Measurements from ENCODE around the gene RNF31.

RNF31 gene

DNA sequence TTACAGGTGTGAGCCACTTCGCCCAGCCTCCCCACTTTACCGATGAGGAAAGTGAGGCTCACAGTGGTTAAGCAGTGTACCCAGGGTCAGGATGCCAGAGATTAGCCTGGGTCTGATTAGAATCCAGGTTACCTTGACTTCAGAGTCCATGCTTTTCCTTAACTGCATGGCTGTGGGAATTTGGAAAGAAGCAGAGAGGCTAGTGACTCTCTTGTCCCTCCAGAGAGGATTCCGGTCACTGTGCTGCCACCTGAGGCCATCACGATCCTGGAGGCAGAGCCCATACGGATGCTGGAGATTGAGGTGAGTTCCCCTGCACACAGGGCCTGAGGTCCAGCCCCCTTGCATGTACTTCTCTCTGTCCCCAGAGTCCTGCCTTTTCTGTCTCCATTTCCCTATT, 29.3 kb downstream of the RNF31 start:
- H3K27ac ChIP-seq, result no peak overlapping the region

DNA sequence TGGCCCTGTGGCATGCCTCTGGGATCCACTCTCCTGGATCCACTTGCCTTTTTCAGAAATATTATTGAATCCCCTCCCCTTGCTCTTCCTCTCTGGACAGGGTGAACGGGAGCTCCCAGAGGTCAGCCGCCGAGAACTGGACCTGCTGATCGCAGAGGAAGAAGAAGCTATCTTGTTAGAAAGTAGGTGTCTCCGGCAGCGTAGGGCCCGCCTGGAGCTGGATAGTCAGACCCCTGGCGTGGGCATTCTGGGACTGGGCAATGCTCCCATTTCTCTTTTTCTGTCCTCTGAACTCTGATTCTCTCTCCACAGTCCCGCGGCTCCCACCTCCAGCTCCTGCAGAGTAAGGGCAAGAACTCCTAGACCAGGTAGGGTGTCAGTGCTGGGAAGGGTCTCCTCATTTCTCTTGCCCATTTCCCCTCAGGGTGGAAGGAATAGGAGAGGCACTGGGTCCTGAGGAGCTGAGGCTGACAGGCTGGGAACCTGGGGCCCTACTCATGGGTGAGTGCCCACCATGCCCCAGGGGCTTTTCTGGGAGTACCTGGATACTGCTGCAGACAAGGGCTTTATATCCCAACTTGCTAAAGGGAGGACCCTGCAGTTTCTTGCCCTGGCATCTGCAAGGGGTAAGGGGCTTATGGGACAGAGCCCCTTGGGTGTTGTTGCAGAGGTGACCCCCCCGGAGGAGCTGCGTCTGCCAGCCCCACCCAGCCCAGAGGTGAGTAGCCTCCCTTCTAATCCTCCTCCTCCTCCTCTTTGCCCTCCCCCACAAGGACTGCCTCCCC, 29.9 kb downstream of the RNF31 start:
- no peaks in the 10 kb centered on the region for H3K27me3 ChIP-seq (ENCODE audit: insufficient read depth, low read depth, severe bottlenecking)
- H3K27ac ChIP-seq, result no peak overlapping the region
- no peak for DNase-seq
- no peaks in the 10 kb centered on the region for H3K9me3 ChIP-seq (ENCODE audit: severe bottlenecking)
- TF ChIP-seq, protein P1, sequence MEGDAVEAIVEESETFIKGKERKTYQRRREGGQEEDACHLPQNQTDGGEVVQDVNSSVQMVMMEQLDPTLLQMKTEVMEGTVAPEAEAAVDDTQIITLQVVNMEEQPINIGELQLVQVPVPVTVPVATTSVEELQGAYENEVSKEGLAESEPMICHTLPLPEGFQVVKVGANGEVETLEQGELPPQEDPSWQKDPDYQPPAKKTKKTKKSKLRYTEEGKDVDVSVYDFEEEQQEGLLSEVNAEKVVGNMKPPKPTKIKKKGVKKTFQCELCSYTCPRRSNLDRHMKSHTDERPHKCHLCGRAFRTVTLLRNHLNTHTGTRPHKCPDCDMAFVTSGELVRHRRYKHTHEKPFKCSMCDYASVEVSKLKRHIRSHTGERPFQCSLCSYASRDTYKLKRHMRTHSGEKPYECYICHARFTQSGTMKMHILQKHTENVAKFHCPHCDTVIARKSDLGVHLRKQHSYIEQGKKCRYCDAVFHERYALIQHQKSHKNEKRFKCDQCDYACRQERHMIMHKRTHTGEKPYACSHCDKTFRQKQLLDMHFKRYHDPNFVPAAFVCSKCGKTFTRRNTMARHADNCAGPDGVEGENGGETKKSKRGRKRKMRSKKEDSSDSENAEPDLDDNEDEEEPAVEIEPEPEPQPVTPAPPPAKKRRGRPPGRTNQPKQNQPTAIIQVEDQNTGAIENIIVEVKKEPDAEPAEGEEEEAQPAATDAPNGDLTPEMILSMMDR (IDR thresholded peaks at IDR 0.05; ENCODE audit: low read depth, low read length), result no peak
- H3K4me3 ChIP-seq (ENCODE audit: low read depth, low read length), result no peak overlapping the region
- H3K36me3 ChIP-seq, result peaks cover 94% of the 10 kb centered on the region

More for the DNA sequence above, 29.3 kb downstream of the RNF31 start:
- TF ChIP-seq, protein P1 (IDR thresholded peaks at IDR 0.05; ENCODE audit: low read depth, low read length), result no peak
- DNase-seq, result no peak
- no peaks in the 10 kb centered on the region for H3K27me3 ChIP-seq (ENCODE audit: insufficient read depth, low read depth, severe bottlenecking)
- no peaks in the 10 kb centered on the region for H3K9me3 ChIP-seq (ENCODE audit: severe bottlenecking)
- H3K4me3 ChIP-seq (ENCODE audit: low read depth, low read length), result no peak overlapping the region
- H3K36me3 ChIP-seq, result peaks cover 91% of the 10 kb centered on the region

DNA sequence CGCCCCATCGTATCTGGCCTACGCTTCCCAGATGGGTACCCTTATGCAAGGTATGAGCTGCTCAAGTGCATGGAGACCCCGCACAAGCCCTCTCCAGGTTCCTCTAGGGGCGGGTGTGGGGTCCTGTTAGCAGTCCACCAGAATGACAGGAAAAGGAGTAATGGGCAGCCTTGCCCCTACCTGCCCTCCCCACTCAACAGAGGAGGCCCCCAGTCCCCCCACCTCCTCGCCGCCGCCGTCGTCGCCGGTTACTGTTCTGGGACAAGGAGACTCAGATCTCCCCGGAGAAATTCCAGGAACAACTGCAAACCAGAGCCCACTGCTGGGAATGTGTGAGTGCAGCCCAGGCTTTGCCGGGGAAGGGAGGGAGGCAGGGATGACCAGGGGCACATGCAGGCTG, 30.6 kb downstream of the RNF31 start:
- H3K36me3 ChIP-seq, result peaks cover 94% of the 10 kb centered on the region

DNA sequence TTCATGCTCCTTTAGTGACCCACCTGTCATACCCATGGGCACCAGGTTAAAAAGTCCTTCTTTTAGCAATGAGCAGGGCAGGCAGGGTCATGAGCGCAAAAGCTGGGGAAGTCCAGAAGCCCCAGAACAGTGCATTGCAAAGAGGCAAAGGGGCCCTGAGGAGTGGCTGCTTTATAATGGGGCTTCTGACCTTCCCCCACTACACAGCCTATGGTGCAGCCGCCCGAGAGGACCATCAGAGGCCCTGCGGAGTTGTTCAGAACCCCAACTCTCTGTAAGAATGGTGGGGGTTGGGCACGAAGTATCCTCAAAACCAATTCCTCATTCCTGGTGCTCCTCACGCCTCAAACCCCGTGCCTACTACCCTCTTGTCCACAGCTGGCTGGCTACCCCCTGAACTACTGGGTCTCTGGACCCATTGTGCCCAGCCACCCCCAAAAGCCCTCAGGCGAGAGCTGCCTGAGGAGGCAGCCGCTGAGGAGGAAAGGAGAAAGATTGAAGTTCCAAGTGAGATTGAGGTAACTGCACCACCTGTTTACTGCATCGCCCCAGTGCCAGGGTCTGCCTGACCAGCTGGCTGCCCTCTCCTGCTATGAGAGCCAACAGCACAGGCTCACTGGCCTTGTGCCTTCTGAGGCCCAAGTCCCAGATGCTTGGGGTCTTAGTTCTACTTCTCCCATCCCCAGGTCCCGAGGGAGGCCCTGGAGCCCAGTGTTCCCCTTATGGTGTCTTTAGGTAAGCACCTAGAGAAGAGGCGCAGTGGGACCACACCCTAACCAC, 31.3 kb downstream of the RNF31 start:
- Histone ChIP-seq H3K27me3 (ENCODE audit: insufficient read depth, low read depth, severe bottlenecking) (no peaks in the 10 kb centered on the region), H3K27ac (peak overlapping the region; percentile 51; the same call in 1 of the 2 replicates), H3K9me3 (ENCODE audit: severe bottlenecking) (no peaks in the 10 kb centered on the region), H3K36me3 (peaks cover 94% of the 10 kb centered on the region), H3K4me3 (ENCODE audit: low read depth, low read length) (no peak overlapping the region)
- no peak for DNase-seq
- TF ChIP-seq, protein P1 (IDR thresholded peaks at IDR 0.05; ENCODE audit: low read depth, low read length), result no peak

More for the DNA sequence above, 30.6 kb downstream of the RNF31 start:
- DNase-seq, result no peak
- Histone ChIP-seq H3K4me3 (ENCODE audit: low read depth, low read length) (no peak overlapping the region), H3K27me3 (ENCODE audit: insufficient read depth, low read depth, severe bottlenecking) (no peaks in the 10 kb centered on the region), H3K9me3 (ENCODE audit: severe bottlenecking) (no peaks in the 10 kb centered on the region), H3K27ac (no peak overlapping the region)
- TF ChIP-seq, protein P1 (IDR thresholded peaks at IDR 0.05; ENCODE audit: low read depth, low read length), result no peak

DNA sequence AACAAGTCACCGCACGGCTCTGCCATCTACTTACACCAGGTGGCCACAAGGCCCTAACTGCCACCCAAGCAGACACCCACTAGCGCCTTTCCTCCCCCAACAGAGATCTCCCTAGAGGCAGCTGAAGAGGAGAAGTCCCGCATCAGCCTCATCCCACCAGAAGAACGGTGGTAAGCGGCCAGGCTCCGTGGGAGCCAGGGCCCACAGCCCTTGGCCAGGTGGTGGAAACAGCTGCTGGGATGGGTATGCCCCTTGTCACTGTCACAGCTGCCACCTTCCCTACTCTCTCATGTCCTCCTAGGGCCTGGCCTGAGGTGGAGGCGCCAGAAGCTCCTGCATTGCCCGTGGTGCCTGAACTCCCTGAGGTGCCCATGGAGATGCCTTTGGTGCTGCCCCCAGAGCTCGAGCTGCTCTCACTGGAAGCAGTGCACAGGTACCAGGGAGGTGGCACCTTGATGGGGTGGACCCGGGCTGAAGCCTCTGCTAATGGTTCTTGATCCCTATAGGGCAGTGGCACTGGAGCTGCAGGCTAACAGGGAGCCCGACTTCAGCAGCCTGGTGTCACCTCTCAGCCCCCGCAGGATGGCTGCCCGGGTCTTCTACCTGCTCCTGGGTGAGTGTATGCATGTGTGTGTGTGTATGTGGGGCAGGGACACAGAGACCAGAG, 32.1 kb downstream of the RNF31 start:
- Histone ChIP-seq H3K27me3 (ENCODE audit: insufficient read depth, low read depth, severe bottlenecking) (no peaks in the 10 kb centered on the region), H3K4me3 (ENCODE audit: low read depth, low read length) (no peak overlapping the region), H3K27ac (peak overlapping the region; percentile 51), H3K9me3 (ENCODE audit: severe bottlenecking) (no peaks in the 10 kb centered on the region), H3K36me3 (peaks cover 92% of the 10 kb centered on the region)
- TF ChIP-seq, protein P1 (IDR thresholded peaks at IDR 0.05; ENCODE audit: low read depth, low read length), result no peak
- no peak for DNase-seq
